ENCODE results near the gene NSD2.

The NSD2 gene

DNA sequence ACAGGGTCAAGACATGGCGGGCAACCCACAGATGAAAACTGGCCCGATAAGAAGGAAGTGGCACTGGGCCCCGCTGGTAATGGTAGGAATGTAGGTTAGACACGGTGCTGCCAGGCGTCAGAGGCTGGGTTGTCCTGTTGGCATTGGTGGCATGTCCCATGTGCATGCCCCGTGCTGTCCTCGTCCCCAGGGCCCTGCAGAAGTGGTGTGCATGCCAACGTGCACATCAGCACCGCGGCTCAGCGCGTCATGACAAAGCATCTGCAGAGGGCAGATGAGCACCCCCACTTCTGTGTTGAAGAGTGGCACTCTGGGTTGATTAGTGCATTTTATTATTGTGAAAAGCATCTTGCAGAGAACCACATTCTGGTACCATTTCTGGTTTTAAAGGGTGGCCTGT is 102.0 kb downstream of the NSD2 start:
- no peaks in the 10 kb centered on the region for H3K4me1 ChIP-seq (ENCODE audit: control insufficient read depth, insufficient read depth, low read length)
- no peak overlapping the region for H3K4me3 ChIP-seq (ENCODE audit: low read depth, low read length)
- H3K9me3 ChIP-seq (ENCODE audit: control insufficient read depth, insufficient read depth, low read depth, low read length): no peaks in the 10 kb centered on the region
- H3K9ac ChIP-seq (ENCODE audit: low read length): no peak overlapping the region
- peaks cover 90% of the 10 kb centered on the region for H3K36me3 ChIP-seq (ENCODE audit: control insufficient read depth, insufficient read depth, low read length)
- H3K27ac ChIP-seq (ENCODE audit: low read depth, low read length): no peak overlapping the region
- no peaks in the 10 kb centered on the region for H3K27me3 ChIP-seq (ENCODE audit: control insufficient read depth, insufficient read depth, low read length)

DNA sequence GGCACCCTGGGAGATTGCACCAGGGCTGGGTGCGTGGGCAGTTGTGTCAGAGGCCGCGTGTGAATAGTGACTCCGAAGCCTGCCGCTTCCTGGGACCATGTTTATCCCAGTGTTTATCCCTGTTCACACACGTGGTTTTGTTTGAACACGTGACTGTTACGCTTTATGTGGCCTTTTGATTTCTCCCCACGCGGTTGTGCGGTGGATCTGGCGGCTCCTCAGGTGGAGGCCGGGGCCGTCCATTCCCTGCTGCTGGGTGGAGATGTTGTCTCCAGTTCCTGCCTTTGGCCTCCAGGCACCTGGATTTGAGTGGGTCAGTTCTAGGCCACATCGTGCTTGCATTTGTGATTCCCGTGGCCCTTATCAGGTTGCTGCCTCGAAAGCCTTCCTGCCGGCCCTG is 102.5 kb downstream of the NSD2 start:
- Histone ChIP-seq H3K36me3 (ENCODE audit: control insufficient read depth, insufficient read depth, low read length) (peaks cover 90% of the 10 kb centered on the region), H3K9ac (ENCODE audit: low read length) (no peak overlapping the region), H3K9me3 (ENCODE audit: control insufficient read depth, insufficient read depth, low read depth, low read length) (no peaks in the 10 kb centered on the region), H3K27ac (ENCODE audit: low read depth, low read length) (no peak overlapping the region), H3K4me1 (ENCODE audit: control insufficient read depth, insufficient read depth, low read length) (no peaks in the 10 kb centered on the region), H3K4me3 (ENCODE audit: low read depth, low read length) (no peak overlapping the region), H3K27me3 (ENCODE audit: control insufficient read depth, insufficient read depth, low read length) (no peaks in the 10 kb centered on the region)

DNA sequence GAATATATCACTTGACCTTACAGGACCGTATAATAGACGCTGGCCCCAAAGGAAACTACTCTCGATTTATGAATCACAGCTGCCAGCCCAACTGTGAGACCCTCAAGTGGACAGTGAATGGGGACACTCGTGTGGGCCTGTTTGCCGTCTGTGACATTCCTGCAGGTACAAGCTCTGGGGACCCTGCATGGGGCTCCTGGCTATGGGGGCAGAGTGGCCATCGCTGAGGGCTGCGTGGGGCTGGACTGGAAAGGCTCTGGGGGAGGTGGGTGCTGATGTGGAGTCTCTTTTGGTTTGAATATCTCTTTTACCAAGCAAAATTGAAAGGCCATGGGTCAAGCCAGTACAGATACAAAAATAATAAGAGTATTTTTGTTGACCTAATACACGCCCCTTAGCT is 103.6 kb downstream of the NSD2 start:
- Histone ChIP-seq H3K9me3 (ENCODE audit: control insufficient read depth, insufficient read depth, low read depth, low read length) (no peaks in the 10 kb centered on the region), H3K4me3 (ENCODE audit: low read depth, low read length) (no peak overlapping the region), H3K36me3 (ENCODE audit: control insufficient read depth, insufficient read depth, low read length) (peaks cover 94% of the 10 kb centered on the region), H3K4me1 (ENCODE audit: control insufficient read depth, insufficient read depth, low read length) (no peaks in the 10 kb centered on the region), H3K9ac (ENCODE audit: low read length) (no peak overlapping the region), H3K27ac (ENCODE audit: low read depth, low read length) (no peak overlapping the region), H3K27me3 (ENCODE audit: control insufficient read depth, insufficient read depth, low read length) (no peaks in the 10 kb centered on the region)

DNA sequence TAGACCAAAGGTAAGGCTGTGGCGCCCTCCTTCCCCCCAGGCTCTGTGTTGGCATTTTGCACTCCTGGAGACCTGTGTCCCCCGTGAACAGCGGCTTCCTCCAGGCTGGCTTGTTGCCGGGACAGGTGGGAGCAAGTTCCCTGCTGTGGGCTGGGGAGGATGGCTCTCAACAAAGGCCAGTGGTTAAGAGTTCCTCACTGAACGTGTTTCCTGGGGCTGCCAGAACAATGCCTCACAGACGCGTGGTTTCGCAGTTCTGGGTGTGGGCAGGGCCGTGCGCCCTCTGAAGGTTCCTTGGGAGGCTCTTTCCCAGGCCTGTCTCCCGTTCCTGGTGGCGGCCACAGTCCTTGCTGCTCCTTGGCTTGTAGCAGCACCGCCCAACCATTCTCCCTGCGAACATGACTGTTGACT is 104.2 kb downstream of the NSD2 start:
- H3K4me1 ChIP-seq (ENCODE audit: control insufficient read depth, insufficient read depth, low read length): no peaks in the 10 kb centered on the region
- no peak overlapping the region for H3K9ac ChIP-seq (ENCODE audit: low read length)
- no peaks in the 10 kb centered on the region for H3K9me3 ChIP-seq (ENCODE audit: control insufficient read depth, insufficient read depth, low read depth, low read length)
- no peaks in the 10 kb centered on the region for H3K27me3 ChIP-seq (ENCODE audit: control insufficient read depth, insufficient read depth, low read length)
- H3K27ac ChIP-seq (ENCODE audit: low read depth, low read length): no peak overlapping the region
- H3K36me3 ChIP-seq (ENCODE audit: control insufficient read depth, insufficient read depth, low read length): peaks cover 93% of the 10 kb centered on the region
- H3K4me3 ChIP-seq (ENCODE audit: low read depth, low read length): no peak overlapping the region

DNA sequence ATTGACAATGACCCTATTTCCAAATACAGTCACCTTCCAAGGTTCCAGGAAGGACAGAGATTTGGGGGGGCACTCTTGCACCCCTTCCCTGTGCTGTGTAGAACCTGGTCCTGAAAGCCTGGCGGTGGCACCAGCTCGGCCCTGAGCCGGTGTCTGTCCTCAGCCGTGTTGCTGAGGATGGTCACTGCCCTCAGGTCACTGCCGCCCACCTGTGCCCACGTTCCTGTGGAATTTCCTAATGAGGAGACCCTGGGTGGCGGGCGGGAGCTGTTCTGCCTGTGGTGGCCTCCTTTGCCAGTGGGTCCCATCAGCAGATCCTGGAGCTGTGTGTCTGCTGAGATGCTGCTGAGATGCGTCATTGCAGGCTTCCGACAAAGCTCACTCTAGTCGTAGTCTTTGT is 104.7 kb downstream of the NSD2 start:
- Histone ChIP-seq H3K9me3 (ENCODE audit: control insufficient read depth, insufficient read depth, low read depth, low read length) (no peaks in the 10 kb centered on the region), H3K4me1 (ENCODE audit: control insufficient read depth, insufficient read depth, low read length) (no peaks in the 10 kb centered on the region), H3K9ac (ENCODE audit: low read length) (no peak overlapping the region), H3K27me3 (ENCODE audit: control insufficient read depth, insufficient read depth, low read length) (no peaks in the 10 kb centered on the region), H3K4me3 (ENCODE audit: low read depth, low read length) (no peak overlapping the region), H3K36me3 (ENCODE audit: control insufficient read depth, insufficient read depth, low read length) (peaks cover 94% of the 10 kb centered on the region), H3K27ac (ENCODE audit: low read depth, low read length) (no peak overlapping the region)

DNA sequence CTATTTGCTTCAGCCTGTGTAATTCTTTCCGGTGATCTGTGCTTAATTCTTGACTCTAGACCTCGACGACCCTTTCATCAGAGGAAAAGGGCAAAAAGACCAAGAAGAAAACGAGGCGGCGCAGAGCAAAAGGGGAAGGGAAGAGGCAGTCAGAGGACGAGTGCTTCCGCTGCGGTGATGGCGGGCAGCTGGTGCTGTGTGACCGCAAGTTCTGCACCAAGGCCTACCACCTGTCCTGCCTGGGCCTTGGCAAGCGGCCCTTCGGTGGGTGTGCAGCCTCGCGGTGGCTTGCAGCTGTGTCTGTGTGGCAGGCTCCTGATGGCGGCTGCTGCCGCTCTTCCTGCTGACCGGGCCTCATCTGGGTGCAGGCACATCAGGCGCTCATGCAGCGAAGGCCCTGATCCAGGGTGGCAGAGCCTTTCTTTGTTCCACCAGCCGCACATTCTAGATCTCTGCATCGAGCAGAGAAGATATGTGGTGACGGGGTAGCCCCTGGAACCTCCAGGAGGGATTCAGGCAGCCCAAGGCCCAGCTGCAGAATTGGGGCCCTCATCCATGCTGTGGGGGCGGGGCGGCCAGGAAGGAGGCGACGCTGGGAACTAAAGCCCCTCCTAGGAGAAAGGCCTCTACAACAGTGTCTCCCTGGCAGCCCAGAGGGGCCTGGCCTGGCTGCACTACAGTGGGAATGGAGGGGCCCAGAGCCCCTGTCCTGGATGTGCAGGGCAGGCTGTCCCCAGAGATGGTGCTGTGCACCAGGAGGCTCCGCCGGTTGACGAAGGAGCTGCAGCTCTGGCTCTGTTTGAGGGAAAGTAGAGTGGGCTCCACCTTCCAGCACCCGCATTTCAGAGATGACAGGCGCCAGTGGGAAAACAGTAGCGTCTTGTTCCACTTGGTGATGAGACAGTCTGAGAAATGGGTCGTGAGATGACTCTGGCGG is 105.5 kb downstream of the NSD2 start:
- peaks cover 96% of the 10 kb centered on the region for H3K36me3 ChIP-seq (ENCODE audit: control insufficient read depth, insufficient read depth, low read length)
- H3K4me3 ChIP-seq (ENCODE audit: low read depth, low read length): no peak overlapping the region
- H3K27ac ChIP-seq (ENCODE audit: low read depth, low read length): no peak overlapping the region
- no peaks in the 10 kb centered on the region for H3K27me3 ChIP-seq (ENCODE audit: control insufficient read depth, insufficient read depth, low read length)
- H3K9me3 ChIP-seq (ENCODE audit: control insufficient read depth, insufficient read depth, low read depth, low read length): no peaks in the 10 kb centered on the region
- no peaks in the 10 kb centered on the region for H3K4me1 ChIP-seq (ENCODE audit: control insufficient read depth, insufficient read depth, low read length)
- H3K9ac ChIP-seq (ENCODE audit: low read length): no peak overlapping the region

DNA sequence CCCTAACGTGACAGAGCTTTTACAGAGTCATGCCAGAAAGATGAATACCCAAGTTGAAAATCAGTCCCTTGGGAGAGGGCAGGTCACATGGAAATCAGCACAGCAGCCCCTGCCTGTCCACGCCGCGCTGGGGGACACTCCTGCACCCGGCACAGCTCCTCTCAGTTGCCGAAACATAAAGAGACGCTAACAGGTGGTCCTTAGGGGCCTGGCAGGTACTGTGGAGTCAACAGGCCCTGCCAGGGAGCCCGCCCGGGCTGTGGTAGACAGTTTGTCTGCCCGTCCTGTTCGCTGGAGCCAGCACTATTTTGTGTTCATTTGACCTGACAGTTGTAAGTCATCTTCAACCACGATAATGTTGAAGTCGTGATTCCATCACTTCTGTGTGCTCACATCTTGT is 107.0 kb downstream of the NSD2 start:
- peaks cover 96% of the 10 kb centered on the region for H3K36me3 ChIP-seq (ENCODE audit: control insufficient read depth, insufficient read depth, low read length)
- no peak overlapping the region for H3K9ac ChIP-seq (ENCODE audit: low read length)
- H3K4me3 ChIP-seq (ENCODE audit: low read depth, low read length): no peak overlapping the region
- H3K27ac ChIP-seq (ENCODE audit: low read depth, low read length): no peak overlapping the region
- no peaks in the 10 kb centered on the region for H3K4me1 ChIP-seq (ENCODE audit: control insufficient read depth, insufficient read depth, low read length)
- H3K9me3 ChIP-seq (ENCODE audit: control insufficient read depth, insufficient read depth, low read depth, low read length): no peaks in the 10 kb centered on the region
- no peaks in the 10 kb centered on the region for H3K27me3 ChIP-seq (ENCODE audit: control insufficient read depth, insufficient read depth, low read length)

DNA sequence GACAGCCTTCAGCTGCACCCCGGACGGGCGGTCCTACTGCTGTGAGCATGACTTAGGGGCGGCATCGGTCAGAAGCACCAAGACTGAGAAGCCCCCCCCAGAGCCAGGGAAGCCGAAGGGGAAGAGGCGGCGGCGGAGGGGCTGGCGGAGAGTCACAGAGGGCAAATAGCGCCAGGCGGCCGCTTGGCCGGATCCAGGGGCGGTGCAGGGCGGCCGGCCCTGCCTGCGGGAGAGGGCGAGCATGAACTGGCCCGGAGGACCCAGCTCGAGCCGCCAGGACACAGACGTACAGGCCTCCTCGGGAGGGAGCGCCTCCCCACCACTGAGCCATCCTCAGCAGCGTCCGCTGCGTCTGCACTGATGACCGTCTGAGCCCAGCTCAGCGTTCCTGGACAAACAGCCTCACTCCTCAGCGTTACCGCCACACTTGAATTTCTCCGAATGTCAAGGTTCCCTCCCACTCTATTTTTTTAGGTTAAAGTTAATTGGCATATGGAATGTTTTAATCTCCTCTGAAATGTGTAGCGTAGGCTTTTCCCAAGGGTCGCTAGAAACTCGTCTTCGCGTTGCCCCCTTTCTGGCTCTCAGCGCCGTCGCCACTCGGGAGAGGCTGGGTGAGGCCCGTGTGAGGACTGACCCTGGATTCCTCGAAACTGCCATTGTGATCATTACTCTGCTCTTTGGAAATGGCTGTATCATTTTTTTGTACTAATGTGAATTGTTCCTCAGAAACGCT is 107.7 kb downstream of the NSD2 start:
- no peak overlapping the region for H3K4me3 ChIP-seq (ENCODE audit: low read depth, low read length)
- H3K9me3 ChIP-seq (ENCODE audit: control insufficient read depth, insufficient read depth, low read depth, low read length): no peaks in the 10 kb centered on the region
- H3K36me3 ChIP-seq (ENCODE audit: control insufficient read depth, insufficient read depth, low read length): peaks cover 96% of the 10 kb centered on the region
- no peaks in the 10 kb centered on the region for H3K4me1 ChIP-seq (ENCODE audit: control insufficient read depth, insufficient read depth, low read length)
- H3K27me3 ChIP-seq (ENCODE audit: control insufficient read depth, insufficient read depth, low read length): no peaks in the 10 kb centered on the region
- no peak overlapping the region for H3K9ac ChIP-seq (ENCODE audit: low read length)
- H3K27ac ChIP-seq (ENCODE audit: low read depth, low read length): no peak overlapping the region

DNA sequence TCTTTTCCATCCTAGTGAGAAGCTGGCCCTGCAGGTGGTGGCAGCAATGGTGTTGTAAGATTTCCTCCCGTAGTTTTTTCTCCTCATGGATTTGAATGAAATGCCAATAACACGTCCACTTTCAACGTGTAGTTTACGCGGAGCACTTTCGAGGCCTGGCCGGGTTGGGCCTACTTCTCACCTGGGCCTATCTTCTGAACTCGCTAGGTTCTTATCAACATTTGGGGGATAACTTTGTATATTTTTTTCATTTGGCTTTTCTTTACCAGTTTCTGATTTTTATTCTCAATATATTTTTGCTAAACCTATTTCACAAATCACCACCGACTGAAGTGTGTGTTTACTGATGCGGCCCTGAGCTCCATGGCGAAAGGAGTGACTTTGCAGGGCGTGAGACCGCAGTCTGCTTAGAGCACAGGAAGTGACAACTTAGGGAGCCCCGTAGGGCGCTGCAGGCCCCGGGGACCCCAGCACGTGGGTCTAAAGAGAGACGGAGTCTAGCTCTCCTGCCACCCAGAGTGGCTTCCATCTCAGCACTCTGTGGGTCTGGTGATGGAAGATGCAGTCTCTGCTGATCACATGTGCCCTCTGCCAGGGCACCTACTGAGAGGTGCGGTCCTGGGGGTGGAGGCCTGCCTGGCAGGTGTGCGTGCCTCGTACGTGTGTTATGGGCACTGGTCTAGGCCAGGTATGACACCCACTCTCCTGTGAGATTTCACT is 108.4 kb downstream of the NSD2 start:
- Histone ChIP-seq H3K27me3 (ENCODE audit: control insufficient read depth, insufficient read depth, low read length) (no peaks in the 10 kb centered on the region), H3K9me3 (ENCODE audit: control insufficient read depth, insufficient read depth, low read depth, low read length) (no peaks in the 10 kb centered on the region), H3K36me3 (ENCODE audit: control insufficient read depth, insufficient read depth, low read length) (peaks cover 96% of the 10 kb centered on the region), H3K9ac (ENCODE audit: low read length) (no peak overlapping the region), H3K27ac (ENCODE audit: low read depth, low read length) (no peak overlapping the region), H3K4me3 (ENCODE audit: low read depth, low read length) (no peak overlapping the region), H3K4me1 (ENCODE audit: control insufficient read depth, insufficient read depth, low read length) (no peaks in the 10 kb centered on the region)

DNA sequence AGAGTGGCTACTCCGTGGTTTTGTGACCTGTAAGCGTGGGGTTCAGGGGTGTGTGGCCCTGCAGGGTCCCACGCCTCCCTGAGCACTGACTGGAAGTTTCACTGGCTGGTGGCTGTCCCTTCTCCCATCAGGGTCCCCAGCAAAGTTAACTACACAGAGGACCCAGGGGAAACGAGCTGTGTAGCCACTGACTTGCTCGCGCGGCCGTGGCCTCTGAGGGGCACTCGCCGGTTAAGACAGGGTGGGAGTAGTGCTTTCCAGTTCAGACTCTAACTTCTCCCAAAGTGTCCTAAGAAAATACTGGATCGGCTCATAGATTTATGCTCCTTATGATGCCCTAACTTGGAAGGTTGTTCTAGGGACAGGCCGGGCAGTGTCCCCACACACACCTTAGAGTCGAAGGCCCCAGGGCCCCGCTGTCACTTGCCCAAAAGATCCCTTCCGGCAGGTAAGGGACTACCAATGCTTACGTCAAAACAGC is 109.4 kb downstream of the NSD2 start:
- H3K4me1 ChIP-seq (ENCODE audit: control insufficient read depth, insufficient read depth, low read length): no peaks in the 10 kb centered on the region
- peaks cover 96% of the 10 kb centered on the region for H3K36me3 ChIP-seq (ENCODE audit: control insufficient read depth, insufficient read depth, low read length)
- no peak overlapping the region for H3K9ac ChIP-seq (ENCODE audit: low read length)
- H3K27me3 ChIP-seq (ENCODE audit: control insufficient read depth, insufficient read depth, low read length): no peaks in the 10 kb centered on the region
- no peaks in the 10 kb centered on the region for H3K9me3 ChIP-seq (ENCODE audit: control insufficient read depth, insufficient read depth, low read depth, low read length)
- H3K27ac ChIP-seq (ENCODE audit: low read depth, low read length): no peak overlapping the region
- H3K4me3 ChIP-seq (ENCODE audit: low read depth, low read length): no peak overlapping the region

Data from HUES6 (cell line).